Activated T-helper 1 cell treated with anti-CD3 and anti-CD28 coated beads, Interleukin-12 subunit alpha, Interleukin-12 subunit beta, Interleukin-2, Interleukin-4 antibody, amounts not matched to agents 30 ng/mL and 10 ng/mL and 1 ng/mL, durations not matched to agents 14 hours and 24 hours and 36 hours (primary cell): ENCODE measurements around the gene GRAMD1A. TPM values are rescaled to one million over a fixed set of nuclear protein-coding genes. Genes with fewer than 3 reads are reported as not detected.

Experiments used
- total RNA-seq: library from RNA; stranded (reverse); gene quantifications from 2 replicates; pipeline ENCODE4 v1.2.3, GENCODE V29; 2022

GRAMD1A gene
- total RNA-seq, 1 donor from 2014 or later: 176 TPM

Other genes starting within 250 kb of the GRAMD1A start
- gene ZNF599, start 227.1 kb upstream of the GRAMD1A start, total RNA-seq: 2.3 and 2.6 TPM in 2 replicates
- gene ZNF30, start 73.4 kb upstream of the GRAMD1A start, total RNA-seq: 3.4 and 4.5 TPM in 2 replicates
- gene ZNF792, start 36.1 kb upstream of the GRAMD1A start, total RNA-seq: 6.5 and 6.8 TPM in 2 replicates
- gene SCN1B, start 30.1 kb downstream of the GRAMD1A start, total RNA-seq: 1.1 and 1.2 TPM in 2 replicates
- not detected in 2 replicates for gene HPN, start 41.4 kb downstream of the GRAMD1A start, total RNA-seq
- not detected in 2 replicates for gene FXYD3, start 115.5 kb downstream of the GRAMD1A start, total RNA-seq
- gene LGI4, start 134.7 kb downstream of the GRAMD1A start, total RNA-seq: not detected in 2 replicates
- gene FXYD1, start 138.5 kb downstream of the GRAMD1A start, total RNA-seq: not detected in 2 replicates
- 0.39 TPM in 1 of 2 replicates, not detected in the other for gene FXYD7, start 142.9 kb downstream of the GRAMD1A start, total RNA-seq
- 299 and 309 TPM in 2 replicates for gene FXYD5, start 154.4 kb downstream of the GRAMD1A start, total RNA-seq
- not detected in 2 replicates for gene FAM187B, start 228.4 kb downstream of the GRAMD1A start, total RNA-seq
- gene LSR, start 248.7 kb downstream of the GRAMD1A start, total RNA-seq: 2.7 and 4.0 TPM in 2 replicates